RPMI8226 (cell line): ENCODE results near the gene RNF217.
"Not testable (repeated sequence)": the region's sequence is repeated elsewhere in the genome, so short reads cannot be mapped to it uniquely, and the experiment has no call there.

Experiments used
- DNase-seq: peaks from one replicate; pipeline ENCODE4 v3.0.0-alpha.2; 2015

The RNF217 gene

DNA sequence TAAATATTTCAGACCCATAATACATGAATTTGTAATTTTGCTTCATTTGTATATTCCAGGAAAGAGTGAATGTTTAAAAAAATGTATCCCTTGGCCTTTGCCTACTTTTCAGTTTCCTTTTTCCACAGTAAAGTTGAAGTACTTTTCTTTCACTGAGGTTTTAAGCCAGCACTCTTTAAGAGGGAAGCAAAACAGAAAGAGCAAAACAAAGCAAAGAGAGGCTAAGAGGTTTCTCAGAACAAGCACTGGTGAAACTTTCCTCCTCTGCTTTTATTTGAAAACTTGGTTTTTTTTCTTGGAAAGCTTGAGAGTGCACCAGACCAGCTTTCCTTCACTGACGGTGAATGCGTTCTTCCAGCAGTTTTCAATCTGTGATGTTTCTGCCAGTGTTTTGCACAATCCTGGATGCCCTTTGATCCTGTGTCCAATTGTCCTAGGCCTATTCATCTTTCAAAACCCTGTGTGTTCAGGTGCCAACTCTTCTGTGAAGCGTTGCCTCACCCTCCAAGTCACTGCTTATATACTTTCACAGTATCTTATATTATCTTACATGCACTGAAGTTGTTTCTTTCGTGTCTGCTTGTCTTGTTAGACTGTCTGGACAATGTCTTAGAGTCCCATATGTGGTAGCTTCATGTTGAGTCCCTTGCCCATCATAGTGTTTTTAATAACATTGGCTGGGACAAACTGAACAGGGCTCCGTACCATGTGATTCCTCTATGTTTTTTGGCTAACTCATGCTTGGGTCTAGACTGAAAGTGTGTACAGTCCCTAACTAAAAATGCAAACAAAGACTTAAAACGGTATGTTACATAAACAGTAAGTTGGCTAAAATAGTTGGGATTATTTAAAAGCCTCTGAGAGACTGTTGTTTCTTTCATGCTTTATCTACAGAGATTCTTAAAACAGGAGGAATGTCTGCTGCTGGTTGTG, 1.9 kb downstream of the RNF217 start:
- no peak for DNase-seq

DNA sequence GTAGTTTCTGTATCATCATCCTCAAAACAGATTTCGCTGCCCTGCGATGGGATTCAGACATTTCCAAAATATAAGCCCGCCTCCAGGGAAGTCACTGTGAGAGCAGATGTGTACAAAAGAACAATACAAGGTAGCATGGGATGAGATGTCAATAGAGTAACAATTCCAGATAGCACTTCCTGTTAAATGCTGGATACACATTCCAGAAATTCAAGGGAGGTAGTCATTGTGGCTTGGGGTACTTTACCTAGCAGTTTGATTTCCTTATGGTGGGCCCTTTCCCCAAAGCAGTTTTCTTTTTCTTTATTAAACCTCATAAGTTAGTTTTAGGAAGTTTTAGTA, 2.5 kb downstream of the RNF217 start:
- DNase-seq, result no peak

DNA sequence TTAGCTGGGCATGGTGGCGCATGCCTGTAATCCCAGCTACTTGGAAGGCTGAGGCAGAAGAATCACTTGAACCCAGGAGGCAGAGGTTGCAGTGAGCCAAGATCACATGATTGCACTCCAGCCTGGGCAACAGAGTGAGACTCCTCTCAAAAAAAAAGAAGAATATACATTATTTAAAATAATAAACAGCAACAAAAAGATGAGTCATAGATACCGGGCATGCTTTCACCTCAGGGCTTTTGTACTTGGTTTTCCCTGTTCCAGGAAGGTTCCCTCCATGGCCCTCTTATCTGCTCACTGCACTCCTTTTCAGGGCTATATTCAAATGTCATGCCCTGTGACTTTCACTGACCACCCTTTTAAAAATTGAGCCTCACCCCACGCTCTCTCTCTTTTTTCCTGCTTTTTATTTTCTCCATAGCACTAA, 3.2 kb downstream of the RNF217 start:
- not testable (repeated sequence) for DNase-seq

DNA sequence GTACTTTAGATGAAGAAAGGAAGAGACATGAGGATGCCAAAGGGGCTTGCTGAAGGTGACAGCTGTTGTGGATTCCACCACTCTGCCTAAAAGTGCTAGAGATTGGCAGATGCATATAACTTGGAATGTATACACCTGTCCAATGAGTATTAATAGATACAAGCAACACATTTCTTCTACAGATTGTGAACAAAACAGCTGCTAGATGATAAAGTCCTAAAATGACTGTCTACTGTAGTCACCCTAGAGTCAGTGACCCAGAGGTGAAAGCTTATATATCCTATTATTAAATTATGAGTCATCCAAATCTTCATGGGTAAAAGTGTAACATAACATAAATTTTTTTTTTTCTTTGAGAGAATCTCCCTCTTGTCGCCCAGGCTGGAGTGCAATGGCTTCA, 5.2 kb downstream of the RNF217 start:
- no peak for DNase-seq

DNA sequence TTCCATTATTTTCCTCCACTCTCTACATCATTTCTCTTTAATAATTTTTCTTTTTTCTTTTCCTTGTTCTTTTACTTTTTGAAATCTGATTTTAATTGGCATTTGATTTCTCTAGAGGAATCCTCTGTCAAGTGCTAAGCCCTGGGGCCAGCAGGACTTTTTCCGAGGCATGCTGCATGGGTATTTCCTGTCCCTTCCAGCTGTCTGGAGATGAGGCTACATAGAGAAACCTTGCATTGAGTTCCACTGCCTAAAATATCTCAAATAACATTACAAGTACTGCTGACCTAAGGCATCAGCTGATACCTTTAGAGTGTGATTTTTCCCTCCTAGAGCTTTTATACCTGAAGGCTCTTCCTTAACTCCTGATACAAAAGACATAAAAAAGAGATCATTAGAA, 6.2 kb downstream of the RNF217 start:
- DNase-seq, result no peak

DNA sequence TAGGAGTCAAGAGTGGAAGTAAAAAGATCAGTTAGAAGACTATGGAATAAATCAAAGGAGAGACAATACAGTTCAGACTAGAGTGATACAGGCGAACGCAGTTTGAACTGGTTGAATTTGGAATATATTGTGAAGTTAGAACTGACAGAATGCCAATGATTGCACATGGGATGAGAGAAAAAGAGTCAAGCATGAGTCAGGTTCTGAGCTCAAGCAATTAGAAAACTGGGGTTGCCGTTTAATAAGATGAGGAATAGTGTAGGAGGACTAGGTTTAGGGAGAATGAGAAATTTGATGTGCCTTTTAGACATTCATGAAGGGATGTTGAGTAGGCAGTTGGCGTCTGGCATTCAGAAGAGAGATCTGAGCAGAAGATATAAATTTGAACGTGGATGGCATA, 8.0 kb downstream of the RNF217 start:
- no peak for DNase-seq

DNA sequence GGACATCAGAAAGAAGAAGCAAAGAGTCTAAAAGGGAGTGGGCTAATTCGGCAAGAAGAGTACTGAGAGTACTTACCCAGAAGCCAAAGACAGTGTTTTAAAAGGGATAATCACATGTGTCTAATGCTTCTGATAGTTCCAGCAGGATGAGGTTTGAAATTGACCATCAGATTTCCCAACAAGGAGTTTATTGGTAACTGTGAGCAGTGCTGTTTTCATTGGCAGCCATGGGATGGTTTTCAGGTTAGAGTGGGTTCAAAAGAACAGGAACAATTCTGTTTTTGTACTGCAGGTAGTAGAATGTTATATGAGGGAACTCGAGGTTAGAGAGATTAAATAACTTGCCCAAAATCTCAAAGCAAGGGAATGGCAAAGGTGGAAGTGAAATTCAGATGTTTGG, 8.5 kb downstream of the RNF217 start:
- no peak for DNase-seq

DNA sequence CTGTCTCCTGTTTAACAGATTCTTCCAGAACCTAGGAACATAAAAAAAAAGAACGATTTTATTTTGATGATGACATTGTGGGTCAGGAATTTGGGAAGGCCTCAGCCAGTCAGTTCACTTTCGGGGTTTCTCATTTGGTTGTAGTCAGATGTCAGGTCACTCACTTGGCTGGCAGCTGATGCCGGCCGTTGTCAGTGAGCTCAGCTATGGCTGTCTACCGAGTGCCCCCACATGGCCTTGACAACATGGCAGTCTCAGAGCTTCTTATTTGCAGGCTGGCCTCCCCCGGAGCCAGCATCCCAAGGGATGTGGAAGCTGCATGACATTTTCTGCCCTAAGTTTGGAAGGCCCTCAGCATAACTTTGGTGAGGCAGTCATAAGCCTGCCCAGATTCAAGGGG, 11.5 kb downstream of the RNF217 start:
- DNase-seq, result no peak

DNA sequence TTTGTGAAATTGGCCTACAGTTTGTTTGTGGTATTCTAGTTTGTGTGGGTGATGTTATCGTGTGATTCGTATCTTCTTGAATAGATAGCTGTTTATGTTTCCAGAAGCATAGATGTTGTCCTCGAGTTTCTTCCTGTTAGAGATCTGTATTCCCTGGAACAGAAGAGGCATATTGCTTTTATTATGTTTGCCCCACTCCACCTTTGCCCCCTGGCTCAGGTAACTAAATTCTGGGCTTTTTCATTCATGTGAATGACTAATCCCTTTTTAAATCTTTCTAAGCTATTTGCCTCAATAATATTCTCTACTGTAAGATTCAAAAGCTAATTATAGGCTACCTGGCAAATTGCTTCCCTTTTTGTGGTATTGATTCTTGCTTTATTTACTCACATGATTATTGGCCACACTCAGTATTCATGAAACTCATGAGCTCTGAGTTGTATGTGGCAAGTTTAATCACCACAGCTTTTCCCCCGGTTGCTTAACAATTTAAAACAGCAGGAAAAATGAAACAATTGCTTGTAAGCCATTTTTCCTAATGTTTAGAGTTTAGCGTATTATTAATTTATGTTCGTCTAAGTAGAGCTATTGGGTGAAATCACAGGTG, 12.6 kb downstream of the RNF217 start:
- no peak for DNase-seq

DNA sequence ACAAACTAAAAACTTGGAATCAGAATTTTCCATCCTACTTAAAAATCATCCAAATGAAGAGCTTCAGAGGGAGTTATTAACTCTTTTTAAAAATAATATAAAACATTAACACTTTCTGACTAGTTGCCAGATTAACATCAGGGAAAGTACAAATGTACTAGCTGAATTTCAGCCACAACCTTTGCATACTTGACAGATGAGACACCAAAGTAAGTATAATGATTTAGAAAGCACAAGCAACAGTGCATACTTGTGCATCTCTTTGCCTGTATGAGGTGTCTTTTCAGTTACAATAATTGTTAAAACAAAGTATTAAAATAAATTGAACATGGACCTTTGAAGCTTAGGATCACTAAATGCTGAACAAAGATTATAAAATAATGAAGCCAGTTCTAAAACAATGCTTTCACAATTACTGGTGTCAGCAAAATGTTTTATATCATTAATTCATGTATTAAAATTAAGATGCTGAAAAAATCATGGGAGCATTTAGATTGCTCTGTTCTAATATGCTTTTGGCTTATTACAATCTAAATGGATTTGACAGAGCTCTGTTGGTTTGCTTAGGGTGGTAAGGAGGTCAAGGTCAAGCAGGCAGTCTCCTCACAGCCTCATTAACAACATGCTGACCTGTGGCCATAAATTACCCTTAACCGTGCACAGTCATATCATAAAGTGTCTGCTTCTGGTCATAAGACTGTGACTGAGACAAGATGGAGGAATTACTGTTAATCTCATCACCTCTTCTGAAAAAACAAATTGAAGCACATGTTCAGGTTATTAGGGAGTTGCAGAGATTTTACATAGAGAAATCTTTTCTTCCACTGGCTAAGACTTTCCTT, 15.1 kb downstream of the RNF217 start:
- DNase-seq, result no peak

DNA sequence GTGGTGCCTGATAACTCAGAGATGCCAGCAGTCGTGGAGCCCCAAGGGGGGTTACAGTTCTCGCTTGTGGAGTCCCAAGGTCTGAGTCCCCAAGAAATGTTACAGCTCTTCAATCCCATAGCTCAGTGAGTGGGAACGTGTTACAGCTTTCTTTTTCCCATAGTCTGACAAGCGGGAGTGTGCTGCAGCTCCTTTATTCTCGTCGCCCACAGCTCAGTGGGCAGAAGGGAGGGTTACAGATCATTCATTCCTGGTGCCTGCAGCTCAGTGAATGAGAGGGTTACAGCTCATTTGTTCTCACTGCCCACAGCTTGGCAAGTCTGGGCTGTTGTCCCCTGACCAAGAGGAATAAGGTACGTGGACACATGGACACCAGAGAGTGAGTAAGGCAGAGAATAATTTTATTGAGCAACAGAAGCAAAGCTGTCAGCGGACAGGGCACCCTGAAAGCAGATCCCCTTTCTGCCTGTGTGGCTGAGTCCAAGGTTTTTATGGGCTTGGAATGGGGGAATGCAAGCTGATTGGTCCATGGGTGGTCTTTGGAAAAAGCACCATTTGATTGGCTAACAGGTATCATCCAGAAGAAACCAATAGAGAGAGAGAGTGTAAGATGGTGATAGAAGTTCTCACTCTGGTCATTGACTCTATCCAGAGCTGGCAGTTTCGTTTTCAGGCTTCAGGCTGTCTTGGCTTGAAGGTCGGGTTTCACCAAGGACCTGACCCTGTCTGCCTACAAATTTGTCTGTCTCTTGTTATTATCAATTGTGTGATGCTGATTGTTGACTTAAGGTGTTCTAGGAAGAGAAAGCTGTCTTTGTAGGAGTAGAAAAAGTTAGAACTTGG, 16.4 kb downstream of the RNF217 start:
- no peak for DNase-seq

DNA sequence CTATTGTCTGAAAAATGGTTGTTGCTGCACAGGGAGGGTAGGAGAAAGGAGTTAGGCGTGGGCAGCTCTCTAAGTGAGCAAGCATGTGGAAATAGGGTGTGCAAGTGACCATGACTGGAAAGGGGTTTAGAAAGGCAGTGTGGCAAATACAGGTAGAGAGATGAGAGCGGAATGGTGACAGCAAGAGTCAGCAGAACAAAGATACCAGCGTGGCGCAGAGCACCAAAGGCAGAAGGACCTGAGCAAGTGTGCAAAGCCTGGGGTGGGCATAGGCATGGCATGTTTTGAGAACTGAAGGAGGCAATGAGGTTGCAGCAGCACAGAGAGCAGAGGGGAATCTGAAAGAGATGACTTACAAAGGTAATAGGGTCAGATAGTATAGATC, 17.0 kb downstream of the RNF217 start:
- no peak for DNase-seq

DNA sequence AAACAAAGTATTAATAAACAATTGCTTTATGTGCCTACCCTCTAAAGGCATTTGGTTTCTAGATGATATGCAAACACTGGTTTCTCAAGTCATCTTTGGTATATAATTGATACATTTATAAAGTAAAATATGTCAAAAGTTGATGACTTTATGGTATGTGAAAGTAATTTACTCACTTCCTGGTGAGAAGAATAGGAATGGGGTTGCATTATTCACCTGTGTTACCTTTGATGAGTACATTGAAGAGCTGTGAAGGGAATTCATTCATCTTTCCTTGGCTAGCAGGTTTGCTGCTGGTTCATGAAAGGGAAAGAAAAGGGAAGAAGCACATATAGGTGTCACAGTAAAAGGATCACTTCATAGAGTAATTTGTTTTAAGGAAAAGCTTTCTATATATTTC, 20.4 kb downstream of the RNF217 start:
- no peak for DNase-seq

DNA sequence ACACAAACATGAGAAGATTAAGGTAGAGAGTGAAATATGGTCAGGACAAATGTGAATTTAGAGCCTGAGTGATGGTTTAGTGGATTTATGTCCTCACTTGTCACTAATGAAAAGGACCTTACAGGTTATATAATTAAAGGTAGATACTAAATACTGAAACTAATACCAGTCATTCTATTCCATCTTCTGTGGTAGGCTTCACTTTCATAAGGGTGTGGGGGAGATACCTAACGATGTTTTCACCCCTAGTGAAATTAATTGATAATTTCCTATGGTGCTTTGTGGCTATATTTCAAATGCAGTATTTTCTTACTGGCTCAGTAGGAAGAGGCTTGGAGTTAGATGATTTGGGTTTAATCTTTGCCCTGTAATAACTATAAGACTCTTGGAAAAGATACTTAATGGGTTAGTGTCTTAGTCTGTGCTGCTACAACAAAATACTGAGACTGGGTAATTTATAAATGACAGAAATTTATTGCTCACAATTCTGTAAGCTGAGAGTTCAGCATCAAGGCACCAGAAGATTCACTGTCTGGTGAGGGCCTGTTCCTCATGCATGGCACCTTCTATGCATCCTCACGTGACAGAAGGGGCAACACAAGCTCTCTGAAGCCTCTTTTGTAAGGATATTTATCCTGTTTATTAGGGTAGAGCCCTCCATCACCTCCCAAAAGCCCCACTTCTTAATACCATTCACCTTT, 21.3 kb downstream of the RNF217 start:
- no peak for DNase-seq

DNA sequence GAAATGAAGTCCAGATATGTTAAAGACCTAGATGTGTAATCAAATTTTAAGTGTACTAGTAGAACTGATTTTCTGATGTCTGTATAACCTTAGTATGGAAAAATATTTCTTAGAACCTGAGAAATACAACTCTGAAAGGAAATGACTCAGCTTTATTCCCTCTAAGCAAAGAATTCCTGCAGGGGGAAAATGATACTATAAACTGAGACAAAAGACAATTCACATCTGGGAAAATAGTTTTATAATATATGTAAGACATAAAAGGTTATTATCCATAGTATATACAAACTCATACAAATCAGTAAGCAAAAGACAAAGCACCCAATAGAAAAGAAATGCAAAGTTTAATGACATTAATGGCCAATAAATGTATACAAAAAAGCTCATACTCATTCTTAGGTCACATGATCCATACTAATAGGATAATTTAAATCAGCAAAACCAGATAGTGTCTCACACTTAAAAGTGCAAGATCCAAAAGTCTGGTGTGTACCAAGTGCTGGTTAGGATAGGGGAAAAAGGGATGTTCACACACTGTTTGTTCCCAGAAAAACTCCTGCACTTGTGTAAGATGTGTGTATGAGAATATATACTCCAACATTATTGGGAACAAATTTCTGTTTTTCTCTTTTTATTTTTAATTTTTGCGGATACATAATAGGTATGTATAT, 22.6 kb downstream of the RNF217 start:
- DNase-seq, result no peak

DNA sequence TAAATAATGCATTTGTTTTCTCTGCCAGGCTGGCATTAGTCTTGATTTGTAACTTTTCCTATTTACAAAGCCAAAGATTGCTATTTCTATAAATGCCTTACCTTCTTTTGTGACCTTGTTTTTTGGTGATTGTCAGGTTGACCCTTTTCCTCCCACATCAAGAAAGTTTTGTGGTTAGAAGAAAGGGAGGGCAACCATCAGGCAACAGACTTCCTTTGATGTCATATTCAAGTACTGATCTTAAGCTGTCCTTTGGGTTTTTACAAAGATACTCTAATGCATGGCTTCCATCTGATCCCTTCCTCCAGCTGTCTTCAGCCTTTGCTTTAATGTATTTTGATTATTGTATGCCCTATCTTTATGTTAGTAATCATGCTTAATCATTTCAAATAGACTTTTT, 23.9 kb downstream of the RNF217 start:
- DNase-seq, result no peak

DNA sequence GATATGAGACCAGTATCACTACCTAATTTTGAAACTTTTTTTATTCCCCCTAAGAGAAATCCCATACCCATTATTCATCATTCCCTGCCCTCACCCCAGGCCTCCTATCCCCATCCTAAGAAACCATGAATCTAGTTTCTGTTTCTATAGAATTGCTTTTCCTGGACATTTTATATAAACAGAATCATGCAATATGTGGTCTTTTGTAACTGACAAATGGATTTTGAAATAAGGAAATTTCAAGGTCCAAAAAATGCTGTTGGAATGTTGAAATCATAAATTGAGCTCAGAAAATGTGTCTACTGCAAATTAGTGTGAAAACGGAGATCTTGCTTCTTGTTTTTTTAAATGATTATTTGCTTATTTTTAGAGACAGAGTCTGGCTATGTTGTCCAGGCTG, 25.1 kb downstream of the RNF217 start:
- DNase-seq, result no peak

DNA sequence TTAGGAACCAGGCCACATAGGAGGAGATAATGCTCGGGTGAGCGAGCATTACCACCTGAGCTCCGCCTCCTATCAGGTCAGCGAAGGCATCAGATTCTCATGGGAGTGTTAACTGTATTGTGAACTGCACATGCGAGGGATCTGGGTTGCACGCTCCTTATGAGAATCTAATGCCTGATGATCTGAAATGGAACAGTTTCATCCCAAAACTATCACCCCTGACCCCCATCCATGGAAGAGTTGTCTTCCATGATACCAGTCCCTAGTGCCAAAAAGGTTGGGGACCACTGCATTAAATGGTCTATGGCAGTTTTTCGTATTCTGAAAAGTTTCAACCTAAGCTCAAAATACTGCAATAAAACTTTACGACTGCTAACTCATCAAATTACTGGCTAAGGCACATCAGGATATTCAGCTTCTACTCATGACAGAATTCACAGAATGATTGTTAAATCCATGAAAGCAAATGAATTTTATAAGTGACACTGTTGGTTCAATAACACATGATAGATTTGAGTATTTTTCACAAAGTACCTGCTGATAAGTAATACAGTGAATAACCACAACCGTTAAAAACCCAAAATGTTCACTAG, 25.9 kb downstream of the RNF217 start:
- DNase-seq, result no peak

DNA sequence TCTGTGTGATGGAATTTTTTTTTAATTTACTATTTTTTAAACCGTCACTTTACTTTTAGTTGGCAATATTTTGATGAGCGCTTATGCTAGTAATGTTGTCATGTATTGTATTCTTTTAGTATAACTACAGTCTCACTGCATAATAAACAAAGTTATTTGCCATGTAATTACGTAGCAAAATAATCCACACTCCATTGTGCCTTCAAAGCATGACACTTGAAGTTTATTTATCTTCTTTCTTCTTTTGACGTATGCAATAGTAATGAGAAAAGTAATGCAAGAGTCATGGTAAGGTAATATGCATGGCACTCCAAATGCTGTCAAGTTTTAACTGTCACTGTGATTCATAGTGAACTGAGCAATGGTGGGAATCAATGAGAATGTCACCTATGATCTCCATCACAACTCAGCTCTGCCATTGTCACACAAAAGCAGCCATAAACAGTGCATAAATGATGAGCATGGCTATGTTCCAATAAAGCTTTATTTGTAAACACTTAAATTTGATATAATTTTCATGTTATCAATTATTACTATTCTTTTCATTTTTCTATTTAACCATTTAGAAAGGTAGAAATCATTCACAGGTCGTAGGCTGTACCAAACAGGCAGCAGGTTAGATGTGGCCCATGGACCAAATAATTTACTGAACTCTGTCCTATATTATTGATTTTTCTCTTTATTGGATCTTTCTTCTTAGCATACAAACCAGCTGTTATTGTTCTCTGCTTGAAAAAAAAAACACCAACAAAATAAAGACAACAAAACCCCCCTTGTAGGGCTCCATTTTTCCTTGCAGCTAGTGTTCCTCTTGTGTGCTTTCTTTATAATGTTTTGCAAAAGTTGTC, 27.1 kb downstream of the RNF217 start:
- no peak for DNase-seq

DNA sequence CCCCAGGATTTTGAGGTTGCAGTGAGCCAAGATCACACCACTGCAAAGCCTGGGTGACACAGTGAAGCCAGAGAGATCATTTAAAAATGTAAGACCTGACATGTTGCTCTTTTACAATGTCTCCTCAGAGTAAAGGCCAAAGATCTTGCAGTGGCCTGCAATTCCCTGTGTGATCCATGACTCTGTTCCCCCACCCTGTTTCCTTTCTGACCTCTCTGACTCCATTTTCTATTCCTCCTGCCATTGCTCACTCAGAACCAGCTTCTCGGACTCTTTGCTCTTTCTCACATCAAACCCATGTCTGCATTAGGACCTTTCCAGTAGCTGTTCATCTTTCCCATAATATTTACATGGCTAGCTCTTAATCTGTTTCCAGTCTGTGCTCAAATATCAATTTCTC, 28.8 kb downstream of the RNF217 start:
- DNase-seq, result no peak
